Liver (tissue), 9 donors: ENCODE data around the gene BCAS1. TPM values are rescaled to one million over a fixed set of nuclear protein-coding genes. Genes with fewer than 3 reads are reported as not detected.
"Not testable (repeated sequence)": the region's sequence is repeated elsewhere in the genome, so short reads cannot be mapped to it uniquely, and the experiment has no call there.

Experiments
- DNase-seq: peaks from one replicate; pipeline ENCODE4 v3.0.0-alpha.2; 2017; ENCODE audit warnings: low spot score
- H3K27ac ChIP-seq, 2 donors: one replicate each; pipeline ENCODE4 v1.7.0; 2013; ENCODE audit warnings: inconsistent platforms in 2 of 2, low read length in 2 of 2, control low read depth in 1 of 2, low read depth in 1 of 2, mild to moderate bottlenecking in 1 of 2
- H3K27me3 ChIP-seq, 4 donors: one replicate each; pipeline versions ENCODE4 v1.6.1 to v1.7.0; 2013; ENCODE audit warnings: low read length in 3 of 4, inconsistent platforms in 1 of 4, mild to moderate bottlenecking in 1 of 4, moderate library complexity in 1 of 4; ENCODE audit not compliant: control insufficient read depth in 4 of 4, insufficient read depth in 4 of 4
- H3K36me3 ChIP-seq, 4 donors: one replicate each; pipeline versions ENCODE4 v1.6.1 to v1.7.0; 2013; ENCODE audit warnings: low read length in 3 of 4, mild to moderate bottlenecking in 3 of 4, low read depth in 1 of 4, moderate library complexity in 1 of 4; ENCODE audit not compliant: control insufficient read depth in 4 of 4, insufficient read depth in 3 of 4
- H3K4me1 ChIP-seq, 4 donors: one replicate each; pipeline versions ENCODE4 v1.6.1 to v1.7.0; 2013; ENCODE audit warnings: low read length in 3 of 4, mild to moderate bottlenecking in 3 of 4, moderate library complexity in 1 of 4; ENCODE audit not compliant: control insufficient read depth in 4 of 4, insufficient read depth in 4 of 4
- H3K4me3 ChIP-seq, 3 donors: one replicate each; pipeline versions ENCODE4 v1.6.1 to v1.7.0; 2013; ENCODE audit warnings: low read length in 3 of 3, control low read depth in 1 of 3, low read depth in 1 of 3, mild to moderate bottlenecking in 1 of 3
- H3K9ac ChIP-seq, 2 donors: one replicate each; pipeline ENCODE4 v1.7.0; 2013; ENCODE audit warnings: low read length in 2 of 2, mild to moderate bottlenecking in 2 of 2, moderate library complexity in 2 of 2, control low read depth in 1 of 2, low read depth in 1 of 2
- H3K9me3 ChIP-seq, 4 donors: one replicate each; pipeline versions ENCODE4 v1.6.1 to v1.7.0; 2013; ENCODE audit warnings: low read length in 3 of 4; ENCODE audit not compliant: control insufficient read depth in 4 of 4
- CTCF ChIP-seq: fragments of 150-350 bp; IDR thresholded peaks from 2 replicates; pipeline ENCODE4 v1.5.1; 2017; ENCODE audit warnings: improper control_type of control experiment, low read depth, low read length; ENCODE audit not compliant: missing input control
- EGR1 ChIP-seq, 2 donors: IDR thresholded peaks; 2 replicates each; pipeline ENCODE4 v1.6.1; 2016 to 2018; ENCODE audit warnings: antibody characterized with exemption in 2 of 2, low read depth in 2 of 2
- FOXA1 ChIP-seq: IDR thresholded peaks from 2 replicates; pipeline ENCODE4 v1.6.1; 2016; ENCODE audit warnings: antibody characterized with exemption
- FOXA2 ChIP-seq: IDR thresholded peaks from 2 replicates; pipeline ENCODE4 v1.6.1; 2016; ENCODE audit warnings: antibody characterized with exemption
- HNF4A ChIP-seq, 2 donors: conservative IDR thresholded peaks; 2 replicates each; pipeline ENCODE4 v1.6.1; 2016; ENCODE audit warnings: antibody characterized with exemption in 2 of 2, mild to moderate bottlenecking in 2 of 2
- JUND ChIP-seq, 2 donors: IDR thresholded peaks; 2 replicates each; pipeline ENCODE4 v1.6.1; 2016; ENCODE audit warnings: antibody characterized with exemption in 2 of 2
- MAX ChIP-seq: IDR thresholded peaks from 2 replicates; pipeline ENCODE4 v1.6.1; 2016; ENCODE audit warnings: antibody characterized with exemption
- RAD21 ChIP-seq, 2 donors: IDR thresholded peaks; 2 replicates each; pipeline ENCODE4 v1.6.1; 2016; ENCODE audit warnings: antibody characterized with exemption in 2 of 2, mild to moderate bottlenecking in 2 of 2
- YY1 ChIP-seq: IDR thresholded peaks from 2 replicates; pipeline ENCODE4 v1.6.1; 2016; ENCODE audit warnings: antibody characterized with exemption, mild to moderate bottlenecking
- WGBS: extraction: QIAGEN DNeasy Blood & Tissue Kit; methylation state at CpG from one replicate; pipeline ENCODE4 v1.1.7; 2013; 5-methylcytosine and 5-hydroxymethylcytosine counted together
- polyA plus RNA-seq, 2 donors: library from polyadenylated mRNA; stranded (reverse) in 1 of 2; unstranded in 1 of 2; fragments of 200-250 nt in 1 of 2; fragments of >200 nt in 1 of 2; fragmentation: Nextera tagmentation in 1 of 2; extraction: Ambion mirVana in 1 of 2; gene quantifications; one replicate each; pipeline versions ENCODE4 v1.2.1 to v1.2.3, GENCODE V29; 2013 to 2015
- total RNA-seq, 2 donors: library from RNA; depleted of rRNA; stranded (reverse); fragments of >200 nt; gene quantifications; one replicate each; pipeline ENCODE4 v1.2.3, GENCODE V29; 2014
- TF ChIP-seq, protein P1 (sequence below): IDR thresholded peaks from 2 replicates; pipeline ENCODE4 v1.6.1; 2016; ENCODE audit warnings: antibody characterized with exemption, mild to moderate bottlenecking
- TF ChIP-seq, protein P2 (sequence below): IDR thresholded peaks from 2 replicates; pipeline ENCODE4 v1.6.1; 2016; ENCODE audit warnings: antibody characterized with exemption
- donor health status: healthy.
- donor health status: healthy.
- donor health status: healthy.
- donor health status: healthy.
- donor health status: healthy.

The BCAS1 gene
- total and polyA plus RNA-seq, 4 donors, result under 0.01 to 0.93 (median 0.04) TPM

DNA sequence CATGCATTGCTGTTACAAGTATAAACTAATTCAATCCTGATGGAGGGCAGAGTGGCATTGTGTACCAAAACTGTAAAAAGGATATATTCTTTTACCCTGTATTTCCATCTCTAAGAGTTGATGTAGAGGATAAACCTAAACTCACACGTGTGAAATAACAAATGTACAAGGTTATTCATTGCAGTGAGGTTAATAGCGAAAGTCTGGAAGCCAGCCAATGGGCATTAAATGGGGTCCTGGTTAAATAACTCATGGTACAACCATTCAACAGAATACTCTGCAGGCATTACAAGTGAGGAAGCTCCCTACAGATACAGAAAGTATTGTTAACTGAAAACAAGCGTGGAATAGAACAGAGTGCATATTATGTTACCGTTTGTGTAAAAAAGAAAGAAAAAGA lies 56.9 kb downstream of the BCAS1 start:
- WGBS, result 75% methylated on average over 4 of the region's 4 CpGs
- Histone ChIP-seq H3K27ac (no peak overlapping the region), H3K27me3 (no peaks in the 10 kb centered on the region), H3K9me3 (no peaks in the 10 kb centered on the region), H3K4me1 (no peaks in the 10 kb centered on the region), H3K9ac (no peak overlapping the region), H3K36me3 (no peaks in the 10 kb centered on the region), H3K4me3 (no peak overlapping the region)
- DNase-seq, result no peak
- TF ChIP-seq CTCF, result no peak
- TF ChIP-seq RAD21 (IDR thresholded peaks at IDR 0.05), result no peak
- TF ChIP-seq, protein P1, sequence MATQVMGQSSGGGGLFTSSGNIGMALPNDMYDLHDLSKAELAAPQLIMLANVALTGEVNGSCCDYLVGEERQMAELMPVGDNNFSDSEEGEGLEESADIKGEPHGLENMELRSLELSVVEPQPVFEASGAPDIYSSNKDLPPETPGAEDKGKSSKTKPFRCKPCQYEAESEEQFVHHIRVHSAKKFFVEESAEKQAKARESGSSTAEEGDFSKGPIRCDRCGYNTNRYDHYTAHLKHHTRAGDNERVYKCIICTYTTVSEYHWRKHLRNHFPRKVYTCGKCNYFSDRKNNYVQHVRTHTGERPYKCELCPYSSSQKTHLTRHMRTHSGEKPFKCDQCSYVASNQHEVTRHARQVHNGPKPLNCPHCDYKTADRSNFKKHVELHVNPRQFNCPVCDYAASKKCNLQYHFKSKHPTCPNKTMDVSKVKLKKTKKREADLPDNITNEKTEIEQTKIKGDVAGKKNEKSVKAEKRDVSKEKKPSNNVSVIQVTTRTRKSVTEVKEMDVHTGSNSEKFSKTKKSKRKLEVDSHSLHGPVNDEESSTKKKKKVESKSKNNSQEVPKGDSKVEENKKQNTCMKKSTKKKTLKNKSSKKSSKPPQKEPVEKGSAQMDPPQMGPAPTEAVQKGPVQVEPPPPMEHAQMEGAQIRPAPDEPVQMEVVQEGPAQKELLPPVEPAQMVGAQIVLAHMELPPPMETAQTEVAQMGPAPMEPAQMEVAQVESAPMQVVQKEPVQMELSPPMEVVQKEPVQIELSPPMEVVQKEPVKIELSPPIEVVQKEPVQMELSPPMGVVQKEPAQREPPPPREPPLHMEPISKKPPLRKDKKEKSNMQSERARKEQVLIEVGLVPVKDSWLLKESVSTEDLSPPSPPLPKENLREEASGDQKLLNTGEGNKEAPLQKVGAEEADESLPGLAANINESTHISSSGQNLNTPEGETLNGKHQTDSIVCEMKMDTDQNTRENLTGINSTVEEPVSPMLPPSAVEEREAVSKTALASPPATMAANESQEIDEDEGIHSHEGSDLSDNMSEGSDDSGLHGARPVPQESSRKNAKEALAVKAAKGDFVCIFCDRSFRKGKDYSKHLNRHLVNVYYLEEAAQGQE, result no peak
- TF ChIP-seq, protein P2, sequence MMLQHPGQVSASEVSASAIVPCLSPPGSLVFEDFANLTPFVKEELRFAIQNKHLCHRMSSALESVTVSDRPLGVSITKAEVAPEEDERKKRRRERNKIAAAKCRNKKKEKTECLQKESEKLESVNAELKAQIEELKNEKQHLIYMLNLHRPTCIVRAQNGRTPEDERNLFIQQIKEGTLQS, result no peak
- no peak for TF ChIP-seq EGR1 (IDR thresholded peaks at IDR 0.05; ENCODE audit: low read depth in 2 of 2)
- TF ChIP-seq JUND (IDR thresholded peaks at IDR 0.05), result no peak
- no peak for TF ChIP-seq FOXA2
- TF ChIP-seq YY1, result no peak
- TF ChIP-seq FOXA1, result no peak
- TF ChIP-seq HNF4A (conservative IDR thresholded peaks at IDR 0.05), result no peak

- H3K9me3 ChIP-seq, result no peaks in the 10 kb centered on the region
- H3K4me3 ChIP-seq, result no peak overlapping the region
- H3K4me1 ChIP-seq, result no peaks in the 10 kb centered on the region
- no peaks in the 10 kb centered on the region for H3K36me3 ChIP-seq
- H3K27ac ChIP-seq, result no peak overlapping the region
- H3K27me3 ChIP-seq, result no peaks in the 10 kb centered on the region
- TF ChIP-seq MAX, result no peak
- TF ChIP-seq, protein P1, result no peak
- no peak for DNase-seq
- 85% methylated on average over 4 of the region's 4 CpGs for WGBS
- H3K9ac ChIP-seq, result no peak overlapping the region
Observed at GRCh38 chr20:54011346-54011745, 59.0 kb downstream of the BCAS1 start.

- not testable (repeated sequence) for H3K4me3 ChIP-seq, DNase-seq
Observed at GRCh38 chr20:54006216-54006615, 64.2 kb downstream of the BCAS1 start.

More at GRCh38 chr20:54006216-54006615, 64.2 kb downstream of the BCAS1 start:
- 84% methylated on average over 7 of the region's 7 CpGs for WGBS
- not testable (repeated sequence) for H3K27me3 ChIP-seq, H3K27ac ChIP-seq, H3K4me1 ChIP-seq, H3K36me3 ChIP-seq, H3K9ac ChIP-seq, H3K9me3 ChIP-seq
